Measurements from ENCODE around the gene SWSAP1. TPM values are rescaled to one million over a fixed set of nuclear protein-coding genes. Genes with fewer than 3 reads are reported as not detected.

Gene SWSAP1
- total and polyA plus RNA-seq, 2 donors (not counting 1 experiment from before 2014, with no cell fraction given) = 0.50 to 1.2 TPM

GRCh38 chr19:11379857-11380350 is 5.4 kb downstream of the SWSAP1 start:
- Histone ChIP-seq H3K36me3 (ENCODE audit: control insufficient read depth, insufficient read depth, low read length) (no peaks in the 10 kb centered on the region), H4K20me1 (ENCODE audit: control insufficient read depth, extremely low read depth, insufficient read depth, low read length) (no peaks in the 10 kb centered on the region), H3K79me2 (ENCODE audit: control insufficient read depth, insufficient read depth, low read length) (peaks cover 7% of the 10 kb centered on the region), H3K9me3 (ENCODE audit: control insufficient read depth, insufficient read depth, low read depth, low read length) (no peaks in the 10 kb centered on the region), H3K9ac (ENCODE audit: insufficient read depth, low read length) (no peak overlapping the region), H3K4me1 (ENCODE audit: control insufficient read depth, extremely low read depth, insufficient read depth, low read length) (peaks cover 31% of the 10 kb centered on the region), H3K27me3 (ENCODE audit: control insufficient read depth, insufficient read depth, low read length) (no peaks in the 10 kb centered on the region), H3K4me2 (ENCODE audit: extremely low read depth, insufficient read depth, low read length) (no peak overlapping the region), H3K27ac (ENCODE audit: insufficient read depth, low read length) (peak overlapping the region; percentile 89), H2AFZ (ENCODE audit: low read length) (no peak overlapping the region), H3K4me3 (replicated peaks in 1 of 4; ENCODE audit: control extremely low read depth in 1 of 4, insufficient read depth in 1 of 4, low read depth in 3 of 4, low read length in 4 of 4) (peak overlapping the region in 1 of 4 experiments; percentile 57)
- TF ChIP-seq EZH2 (IDR thresholded peaks at IDR 0.05; ENCODE audit: low read length, missing control alignments) (no peak), CTCF (conservative IDR thresholded peaks at IDR 0.05 in 1 of 2, IDR thresholded peaks at IDR 0.05 in 1 of 2; ENCODE audit: low read depth in 1 of 2, low read length in 2 of 2) (no peak)
- DNase-seq (ENCODE audit: low read depth in 2 of 2) = no peak

- Histone ChIP-seq H3K9ac (ENCODE audit: insufficient read depth, low read length) (peak overlapping the region; percentile 76), H3K4me3 (replicated peaks in 1 of 4; ENCODE audit: control extremely low read depth in 1 of 4, insufficient read depth in 1 of 4, low read depth in 3 of 4, low read length in 4 of 4) (peak overlapping the region; percentile 57 to 75 (median 62)), H3K4me2 (ENCODE audit: extremely low read depth, insufficient read depth, low read length) (peak overlapping the region; percentile 80), H3K9me3 (ENCODE audit: control insufficient read depth, insufficient read depth, low read depth, low read length) (no peaks in the 10 kb centered on the region), H4K20me1 (ENCODE audit: control insufficient read depth, extremely low read depth, insufficient read depth, low read length) (no peaks in the 10 kb centered on the region), H2AFZ (ENCODE audit: low read length) (peak overlapping the region; percentile 97), H3K27ac (ENCODE audit: insufficient read depth, low read length) (peak overlapping the region; percentile 89), H3K79me2 (ENCODE audit: control insufficient read depth, insufficient read depth, low read length) (peaks cover 4% of the 10 kb centered on the region), H3K27me3 (ENCODE audit: control insufficient read depth, insufficient read depth, low read length) (no peaks in the 10 kb centered on the region), H3K36me3 (ENCODE audit: control insufficient read depth, insufficient read depth, low read length) (no peaks in the 10 kb centered on the region), H3K4me1 (ENCODE audit: control insufficient read depth, extremely low read depth, insufficient read depth, low read length) (peaks cover 25% of the 10 kb centered on the region)
- DNase-seq (ENCODE audit: low read depth in 2 of 2) = peak; percentile 91 to 94
- TF ChIP-seq EZH2 (IDR thresholded peaks at IDR 0.05; ENCODE audit: low read length, missing control alignments) (no peak), CTCF (conservative IDR thresholded peaks at IDR 0.05 in 1 of 2, IDR thresholded peaks at IDR 0.05 in 1 of 2; ENCODE audit: low read depth in 1 of 2, low read length in 2 of 2) (peak; percentile 65 to 68)
These were observed 6.4 kb downstream of the SWSAP1 start for GRCh38 chr19:11380653-11381537.

GRCh38 chr19:11382898-11383705 is 8.6 kb downstream of the SWSAP1 start:
- Histone ChIP-seq H2AFZ (ENCODE audit: low read length) (no peak overlapping the region), H3K4me3 (replicated peaks in 1 of 4; ENCODE audit: control extremely low read depth in 1 of 4, insufficient read depth in 1 of 4, low read depth in 3 of 4, low read length in 4 of 4) (peak overlapping the region; percentile 31 to 52 (median 36))

More at GRCh38 chr19:11382898-11383705, 8.6 kb downstream of the SWSAP1 start:
- DNase-seq (ENCODE audit: low read depth in 2 of 2) = no peak
- no peak for TF ChIP-seq EZH2 (IDR thresholded peaks at IDR 0.05; ENCODE audit: low read length, missing control alignments)
- TF ChIP-seq CTCF (conservative IDR thresholded peaks at IDR 0.05 in 1 of 2, IDR thresholded peaks at IDR 0.05 in 1 of 2; ENCODE audit: low read depth in 1 of 2, low read length in 2 of 2) = peak; percentile 53 to 60
- Histone ChIP-seq H3K4me2 (ENCODE audit: extremely low read depth, insufficient read depth, low read length) (peak overlapping the region; percentile 58), H3K9me3 (ENCODE audit: control insufficient read depth, insufficient read depth, low read depth, low read length) (no peaks in the 10 kb centered on the region), H3K27ac (ENCODE audit: insufficient read depth, low read length) (no peak overlapping the region), H3K36me3 (ENCODE audit: control insufficient read depth, insufficient read depth, low read length) (no peaks in the 10 kb centered on the region), H3K4me1 (ENCODE audit: control insufficient read depth, extremely low read depth, insufficient read depth, low read length) (peaks cover 8% of the 10 kb centered on the region), H3K79me2 (ENCODE audit: control insufficient read depth, insufficient read depth, low read length) (peaks cover 4% of the 10 kb centered on the region), H3K9ac (ENCODE audit: insufficient read depth, low read length) (peak overlapping the region; percentile 30), H4K20me1 (ENCODE audit: control insufficient read depth, extremely low read depth, insufficient read depth, low read length) (no peaks in the 10 kb centered on the region), H3K27me3 (ENCODE audit: control insufficient read depth, insufficient read depth, low read length) (no peaks in the 10 kb centered on the region)

Data from fibroblast of lung (primary cell).